GM18951 (cell line): Measurements from ENCODE around the gene FOLR1.
"Not testable (repeated sequence)": the region's sequence is repeated elsewhere in the genome, so short reads cannot be mapped to it uniquely, and the experiment has no call there.

ENCODE experiments used
- POLR2A ChIP-seq: IDR thresholded peaks from 4 replicates; pipeline ENCODE4 v1.6.1; 2011; ENCODE audit warnings: mild to moderate bottlenecking; ENCODE audit not compliant: insufficient read length, insufficient read depth; ENCODE audit errors: extremely low read depth
- in situ Hi-C: fragments of 300-500 bp; cut with MboI; formaldehyde crosslinking; loops from one replicate; pipeline ENCODE4 v1.12.0; 2022; ENCODE audit warnings: low sequenced_read_pairs, mixed read lengths, inconsistent platforms; ENCODE audit not compliant: unreplicated experiment

The FOLR1 gene

GRCh38 chr11:72173291-72173690, 18.6 kb upstream of the FOLR1 start:
- in situ Hi-C loops = no loop called here
- no peak for TF ChIP-seq POLR2A

DNA sequence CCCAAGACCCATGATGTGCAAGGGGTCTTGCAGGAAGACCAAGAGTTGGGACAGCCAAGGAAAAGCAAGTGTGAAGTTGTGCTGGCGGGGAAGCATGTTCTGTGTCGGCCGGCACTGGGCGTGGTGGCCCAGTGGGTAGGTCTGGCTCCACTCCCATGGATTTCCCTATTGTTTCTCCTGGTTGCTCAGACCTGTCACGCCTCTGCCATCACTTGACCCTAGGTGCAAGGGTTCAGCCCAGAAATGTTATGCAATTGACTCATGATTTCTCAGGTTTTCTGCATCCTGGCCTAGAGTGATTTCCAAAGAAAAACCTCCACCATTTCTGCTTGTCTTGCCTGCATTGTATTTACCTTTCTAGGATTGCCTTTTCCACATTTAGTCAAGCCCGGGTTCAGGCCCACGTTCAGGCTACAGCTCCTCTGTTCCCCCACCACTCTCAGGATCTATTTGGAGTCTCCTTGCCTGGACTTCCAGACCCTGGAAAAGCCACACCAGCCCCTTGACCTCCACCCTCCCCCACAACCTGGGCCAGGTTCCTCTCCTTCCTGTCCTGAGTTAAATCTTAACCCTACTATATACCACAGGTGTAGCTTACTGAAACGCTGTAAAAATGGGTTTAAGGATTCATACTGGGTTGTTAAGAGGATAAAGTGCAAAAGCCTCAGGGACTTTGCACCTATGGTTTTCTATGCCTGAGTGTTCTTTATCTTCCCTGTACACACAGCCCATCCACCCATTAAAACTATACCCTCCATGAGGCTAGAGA, 17.5 kb upstream of the FOLR1 start:
- TF ChIP-seq POLR2A = no peak
- in situ Hi-C loops = no loop called here

GRCh38 chr11:72177656-72178055, 14.3 kb upstream of the FOLR1 start:
- in situ Hi-C loops = no loop called here
- no peak for TF ChIP-seq POLR2A

GRCh38 chr11:72179049-72179803, 12.7 kb upstream of the FOLR1 start:
- TF ChIP-seq POLR2A = no peak
- in situ Hi-C loops = no loop called here

- in situ Hi-C loops = no loop called here
- no peak for TF ChIP-seq POLR2A
These were observed 12.0 kb upstream of the FOLR1 start for GRCh38 chr11:72179804-72180396.

DNA sequence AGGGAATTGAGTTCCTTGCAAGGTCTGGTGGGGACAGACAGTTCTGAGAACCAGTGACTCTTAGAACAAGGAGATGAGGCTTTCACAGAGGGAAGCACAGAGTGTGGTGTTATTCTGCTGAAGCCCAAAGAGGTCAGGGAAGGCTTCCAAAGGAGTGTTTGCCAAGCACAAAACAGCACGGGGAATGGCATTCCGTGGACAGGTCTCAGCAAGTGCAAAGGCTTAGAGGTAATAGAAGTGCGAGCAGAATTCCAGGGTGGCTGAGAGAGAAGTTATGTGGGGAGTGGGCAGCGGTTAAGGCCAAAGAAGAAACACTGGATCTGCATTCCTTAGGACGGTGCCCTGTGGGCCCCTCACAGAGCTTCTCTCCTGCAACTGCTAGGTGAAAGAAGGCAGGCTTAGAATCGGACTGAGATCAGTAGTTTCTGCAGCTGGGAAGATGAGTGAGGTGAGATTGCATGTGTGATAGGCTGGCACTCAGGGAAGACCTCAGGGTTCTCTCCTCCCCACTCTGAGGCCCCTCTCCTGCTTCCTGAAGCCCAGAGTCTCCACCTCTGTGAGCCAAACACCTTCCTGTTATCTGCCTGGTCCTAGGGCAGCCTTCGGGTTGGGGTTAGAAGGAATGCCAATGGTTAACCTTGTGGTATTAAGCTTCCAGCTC, 10.9 kb upstream of the FOLR1 start:
- in situ Hi-C loops = not testable (repeated sequence)

DNA sequence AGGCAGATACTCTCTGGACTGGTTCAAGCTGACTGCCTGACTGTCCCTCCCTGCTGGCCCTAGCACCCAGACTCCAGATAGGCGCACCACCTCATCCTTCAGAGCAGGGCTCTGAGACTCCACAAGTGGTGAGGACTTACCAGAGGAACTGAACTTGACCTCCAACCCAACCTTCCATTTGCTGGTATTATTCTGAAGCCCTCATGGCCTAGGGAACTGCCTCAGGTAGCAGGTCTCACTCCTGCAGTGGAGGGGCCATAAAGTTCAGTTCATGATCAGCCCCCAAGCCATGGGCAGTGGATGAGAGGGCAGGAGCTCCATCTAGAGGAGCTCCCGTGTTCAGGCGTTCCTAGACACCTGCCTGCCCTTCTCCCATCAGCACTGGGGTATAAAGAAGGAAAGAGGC, 10.4 kb upstream of the FOLR1 start:
- in situ Hi-C loops = not testable (repeated sequence)

GRCh38 chr11:72188267-72188666, 3.7 kb upstream of the FOLR1 start:
- in situ Hi-C loops = no loop called here
- no peak for TF ChIP-seq POLR2A

DNA sequence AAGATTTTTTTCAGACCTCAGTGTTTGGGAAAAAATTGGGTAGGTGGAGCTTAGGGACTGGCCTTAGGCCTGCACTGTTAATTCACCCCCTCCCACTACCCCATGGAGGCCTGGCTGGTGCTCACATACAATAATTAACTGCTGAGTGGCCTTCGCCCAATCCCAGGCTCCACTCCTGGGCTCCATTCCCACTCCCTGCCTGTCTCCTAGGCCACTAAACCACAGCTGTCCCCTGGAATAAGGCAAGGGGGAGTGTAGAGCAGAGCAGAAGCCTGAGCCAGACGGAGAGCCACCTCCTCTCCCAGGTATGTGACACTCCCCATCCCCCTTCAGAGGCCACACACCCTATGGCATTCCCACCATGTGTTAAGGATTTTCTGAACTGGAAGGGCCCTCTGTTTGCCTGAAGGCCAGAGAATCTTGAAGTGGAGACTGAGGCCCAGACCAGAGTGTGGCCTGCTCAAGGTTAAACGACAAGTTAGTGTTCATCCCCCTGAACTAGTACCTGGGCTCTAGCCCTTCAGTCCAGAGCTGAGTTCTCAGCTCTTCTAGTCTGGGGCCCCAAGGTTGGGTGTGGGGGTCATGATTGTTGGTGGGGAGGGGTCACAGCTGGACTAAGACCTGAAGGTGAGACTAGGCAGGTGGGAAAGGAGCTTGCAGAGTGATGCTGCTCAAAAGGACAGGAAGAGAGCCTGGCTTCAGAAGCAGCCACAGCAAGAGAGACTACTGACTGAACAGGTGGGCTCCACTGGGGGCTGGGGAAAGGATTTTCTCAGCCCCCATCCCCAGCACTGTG, 2.3 kb upstream of the FOLR1 start:
- TF ChIP-seq POLR2A = no peak
- in situ Hi-C loops = no loop called here

DNA sequence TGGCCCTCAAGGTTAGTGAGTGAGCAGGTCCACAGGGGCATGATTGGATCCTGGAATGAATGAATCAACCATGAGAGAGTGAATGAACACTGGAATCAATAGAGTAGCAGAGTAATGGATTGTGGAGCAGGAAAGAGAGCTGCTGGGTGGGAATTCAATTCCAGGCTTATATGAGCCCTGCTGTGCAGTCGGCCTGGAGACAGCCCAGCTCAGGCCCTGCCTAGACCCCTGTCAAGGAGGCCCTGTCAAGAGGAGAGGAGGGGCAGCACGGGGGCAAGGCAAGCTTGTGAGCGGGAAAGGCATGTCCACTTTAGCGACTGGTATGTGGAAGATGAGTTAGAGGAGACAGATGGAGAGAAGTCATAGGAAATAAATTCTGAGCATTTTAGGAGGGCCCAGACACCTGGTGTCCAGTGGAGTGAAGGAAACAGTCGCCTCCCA, 1.3 kb upstream of the FOLR1 start:
- in situ Hi-C loops = no loop called here
- TF ChIP-seq POLR2A = no peak

GRCh38 chr11:72195518-72196270, 3.8 kb downstream of the FOLR1 start:
- no peak for TF ChIP-seq POLR2A
- in situ Hi-C loops = no loop called here

DNA sequence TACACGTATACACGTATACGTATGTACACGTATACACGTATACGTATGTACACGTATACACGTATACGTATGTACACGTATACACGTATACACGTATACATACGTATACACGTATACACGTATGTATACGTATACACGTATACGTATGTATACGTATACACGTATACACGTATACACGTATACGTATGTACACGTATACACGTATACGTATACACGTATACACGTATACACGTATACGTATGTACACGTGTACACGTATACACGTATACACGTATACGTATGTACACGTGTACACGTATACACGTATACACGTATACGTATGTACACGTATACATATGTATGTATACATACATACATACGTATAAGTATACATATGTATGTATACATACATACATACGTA, 9.5 kb downstream of the FOLR1 start:
- in situ Hi-C loops = not testable (repeated sequence)
